Gastroesophageal sphincter (tissue), 4 donors: ENCODE measurements around the gene FOXRED2. TPM values are rescaled to one million over a fixed set of nuclear protein-coding genes. Genes with fewer than 3 reads are reported as not detected.
"Not testable (repeated sequence)": the region's sequence is repeated elsewhere in the genome, so short reads cannot be mapped to it uniquely, and the experiment has no call there.

Source experiments
- ATAC-seq: fragments of 150-250 bp; one replicate; pipeline ENCODE4 v1.9.1; 2016; ENCODE audit warnings: mild to moderate bottlenecking, moderate library complexity
- H3K27ac ChIP-seq, 4 donors: fragments of 200-600 bp; sonication (generic) in 3 of 4; 1 replicate in 3 of 4; 2 replicates in 1 of 4; pipeline ENCODE4 v1.5.1; 2016 to 2019
- H3K27me3 ChIP-seq: fragments of 200-600 bp; sonication (generic); one replicate; pipeline ENCODE4 v1.5.1; 2019
- H3K36me3 ChIP-seq, 2 donors: fragments of 200-600 bp; sonication (generic); one replicate each; pipeline ENCODE4 v1.5.1; 2019; ENCODE audit warnings: control low read depth in 1 of 2
- H3K4me1 ChIP-seq, 3 donors: fragments of 200-600 bp; sonication (generic); 1 replicate in 2 of 3; 2 replicates in 1 of 3; pipeline ENCODE4 v1.5.1; 2016 to 2019; ENCODE audit warnings: control low read depth in 2 of 3
- H3K4me3 ChIP-seq, 2 donors: fragments of 200-600 bp; sonication (generic); one replicate each; pipeline ENCODE4 v1.5.1; 2019; ENCODE audit warnings: mild to moderate bottlenecking in 1 of 2, moderate library complexity in 1 of 2
- H3K9me3 ChIP-seq, 3 donors: fragments of 200-600 bp; sonication (generic); one replicate each; pipeline ENCODE4 v1.5.1; 2017 to 2019; ENCODE audit warnings: control low read depth in 2 of 3
- CTCF ChIP-seq, 4 experiments: fragments of 200-600 bp in 2 of 4; fragments of 450-650 bp in 2 of 4; sonication (generic) in 1 of 4; IDR thresholded peaks; one replicate each; pipeline ENCODE4 v1.5.1; 2017 to 2019; ENCODE audit warnings: antibody characterized with exemption in 4 of 4, mild to moderate bottlenecking in 2 of 4, moderate library complexity in 2 of 4
- EP300 ChIP-seq: sonication (generic); formaldehyde crosslinking; IDR thresholded peaks from one replicate; pipeline ENCODE4 v1.6.1; 2017; ENCODE audit warnings: antibody characterized with exemption, mild to moderate bottlenecking
- POLR2A ChIP-seq, 2 donors: fragments of 450-650 bp; IDR thresholded peaks; one replicate each; pipeline ENCODE4 v1.6.1; 2017; ENCODE audit warnings: antibody characterized with exemption in 2 of 2, mild to moderate bottlenecking in 2 of 2, moderate library complexity in 1 of 2
- POLR2AphosphoS5 ChIP-seq: sonication (generic); formaldehyde crosslinking; IDR thresholded peaks from one replicate; pipeline ENCODE4 v1.6.1; 2017; ENCODE audit warnings: antibody characterized with exemption
- WGBS, 2 donors: methylation state at CpG; one replicate each; pipeline ENCODE4 v1.1.5; 2018; ENCODE audit warnings: low coverage in 1 of 2; 5-methylcytosine and 5-hydroxymethylcytosine counted together
- total RNA-seq, 4 donors: library from RNA; depleted of rRNA; stranded (reverse); fragments of >200 nt; gene quantifications; one replicate each; pipeline ENCODE4 v1.1.0, GENCODE V29; 2016

FOXRED2 gene
- total RNA-seq, 4 donors from 2014 or later, result 3.1 to 7.3 (median 4.6) TPM

GRCh38 chr22:36541831-36542411 is 35.1 kb upstream of the FOXRED2 start:
- TF ChIP-seq POLR2AphosphoS5, result peak; percentile 6
- TF ChIP-seq EP300, result no peak
- no peak overlapping the region for H3K27ac ChIP-seq
- no peaks in the 10 kb centered on the region for H3K4me1 ChIP-seq
- no peaks in the 10 kb centered on the region for H3K9me3 ChIP-seq
- 70 to 83% methylated on average over 2 to 3 of the region's 9 CpGs for WGBS, 2 donors
- H3K4me3 ChIP-seq, result no peak overlapping the region
- ATAC-seq, result no peak
- no peaks in the 10 kb centered on the region for H3K36me3 ChIP-seq
- H3K27me3 ChIP-seq, result peaks cover 44% of the 10 kb centered on the region

GRCh38 chr22:36540867-36541642 is 34.2 kb upstream of the FOXRED2 start:
- no peaks in the 10 kb centered on the region for H3K4me1 ChIP-seq
- peaks cover 44% of the 10 kb centered on the region for H3K27me3 ChIP-seq
- H3K27ac ChIP-seq, result no peak overlapping the region
- TF ChIP-seq POLR2AphosphoS5 (no peak), EP300 (no peak), CTCF (IDR thresholded peaks at IDR 0.05) (no peak), POLR2A (IDR thresholded peaks at IDR 0.05) (no peak)
- H3K4me3 ChIP-seq, result no peak overlapping the region
- H3K36me3 ChIP-seq, result no peaks in the 10 kb centered on the region
- WGBS, 2 donors, result 56 to 78% methylated on average over 5 to 7 of the region's 12 CpGs
- ATAC-seq, result no peak
- H3K9me3 ChIP-seq, result no peaks in the 10 kb centered on the region

- H3K27me3 ChIP-seq, result peaks cover 43% of the 10 kb centered on the region
- H3K4me1 ChIP-seq, result no peaks in the 10 kb centered on the region
- ATAC-seq, result no peak
- no peak overlapping the region for H3K4me3 ChIP-seq
- no peak overlapping the region for H3K27ac ChIP-seq
- TF ChIP-seq EP300 (no peak), POLR2A (IDR thresholded peaks at IDR 0.05) (no peak), POLR2AphosphoS5 (no peak), CTCF (IDR thresholded peaks at IDR 0.05) (no peak)
- WGBS, 2 donors, result 34% methylated on average over 6 of the region's 7 CpGs; no CpG with 5 or more reads in 1 of the 2 donors
- H3K9me3 ChIP-seq, result no peaks in the 10 kb centered on the region
- no peaks in the 10 kb centered on the region for H3K36me3 ChIP-seq
Observed at GRCh38 chr22:36538529-36538928, 31.7 kb upstream of the FOXRED2 start.

GRCh38 chr22:36536717-36537116 is 29.9 kb upstream of the FOXRED2 start:
- no peaks in the 10 kb centered on the region for H3K4me1 ChIP-seq
- no peak for ATAC-seq
- WGBS, 2 donors, result no CpG with 5 or more reads among the region's 7 CpGs
- no peaks in the 10 kb centered on the region for H3K36me3 ChIP-seq
- H3K4me3 ChIP-seq, result no peak overlapping the region
- no peaks in the 10 kb centered on the region for H3K9me3 ChIP-seq
- no peak for TF ChIP-seq EP300
- no peak for TF ChIP-seq POLR2A (IDR thresholded peaks at IDR 0.05)
- no peak for TF ChIP-seq CTCF (IDR thresholded peaks at IDR 0.05)
- TF ChIP-seq POLR2AphosphoS5, result no peak
- peaks cover 43% of the 10 kb centered on the region for H3K27me3 ChIP-seq
- no peak overlapping the region for H3K27ac ChIP-seq

GRCh38 chr22:36533320-36533719 is 26.5 kb upstream of the FOXRED2 start:
- not testable (repeated sequence) for H3K27ac ChIP-seq, H3K4me1 ChIP-seq, H3K36me3 ChIP-seq, ATAC-seq, H3K4me3 ChIP-seq, H3K9me3 ChIP-seq
- 78 to 84% methylated on average over 3 to 4 of the region's 4 CpGs for WGBS, 2 donors
- peaks cover 23% of the 10 kb centered on the region for H3K27me3 ChIP-seq

- H3K36me3 ChIP-seq, result peaks cover 0 to under 1% of the 10 kb centered on the region in 2 donors
- 0 to 67% methylated on average over 1 to 2 of the region's 2 CpGs for WGBS, 2 donors
- TF ChIP-seq CTCF (IDR thresholded peaks at IDR 0.05), result no peak
- no peak for TF ChIP-seq POLR2A (IDR thresholded peaks at IDR 0.05)
- TF ChIP-seq EP300, result no peak
- H3K4me3 ChIP-seq, result no peak overlapping the region
- H3K27me3 ChIP-seq, result peaks cover 18% of the 10 kb centered on the region
- H3K9me3 ChIP-seq, result no peaks in the 10 kb centered on the region
- H3K4me1 ChIP-seq, result peaks cover 0 to 17% (median 5%) of the 10 kb centered on the region in 3 donors
- no peak for ATAC-seq
- no peak overlapping the region for H3K27ac ChIP-seq
Observed at GRCh38 chr22:36532466-36532865, 25.6 kb upstream of the FOXRED2 start.
